ENCODE data around the gene PTPRT.

DNA sequence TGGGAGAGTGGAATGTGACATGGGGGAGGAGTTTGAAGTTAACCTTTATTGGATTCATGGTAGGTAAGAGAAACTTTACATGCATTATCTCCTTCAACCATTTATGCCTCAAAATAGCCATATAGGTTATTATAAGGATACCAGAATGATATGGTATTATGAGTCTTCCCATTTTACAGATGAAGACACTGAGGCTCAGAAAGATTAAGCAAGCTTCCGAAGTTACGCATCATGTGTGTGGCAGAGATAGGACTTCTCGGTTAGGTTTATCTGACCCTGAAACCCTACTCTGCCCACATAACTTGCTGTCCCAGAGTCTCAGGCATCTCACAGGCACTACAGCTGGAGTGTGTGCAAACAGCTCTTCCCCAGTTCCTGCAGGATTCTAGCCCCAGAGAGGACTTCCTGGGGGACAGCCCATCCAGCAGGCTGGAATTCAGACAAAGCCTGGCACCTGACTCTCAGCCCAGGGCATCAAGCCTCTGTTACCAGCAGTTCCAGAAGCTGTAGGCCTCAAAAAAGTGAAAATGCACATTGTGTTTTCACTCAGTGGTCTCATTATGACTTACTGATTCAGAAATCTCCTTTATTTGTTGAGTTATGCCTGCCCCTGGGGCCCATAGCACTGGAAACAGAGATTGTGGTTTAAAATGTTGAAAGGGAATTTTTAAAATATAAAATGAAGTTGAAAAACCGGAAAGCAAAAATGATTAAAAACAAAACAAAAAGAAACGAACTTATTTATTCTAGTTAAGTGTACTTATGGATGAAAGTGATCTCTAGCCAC lies 1058.7 kb downstream of the PTPRT start:
- TF ChIP-seq CTCF (IDR thresholded peaks at IDR 0.05), result no peak
- no peak for TF ChIP-seq POLR2A (IDR thresholded peaks at IDR 0.05)

Measured in uterus (tissue), 2 donors.